Left ventricle myocardium inferior (tissue), 1 donor: ENCODE results near the gene ZNF674. TPM values are rescaled to one million over a fixed set of nuclear protein-coding genes. Genes with fewer than 3 reads are reported as not detected.

Source experiments
- DNase-seq: peaks from one replicate; pipeline ENCODE4 v3.0.0-alpha.2; 2020
- H3K27ac ChIP-seq: fragments of 200-600 bp; replicated peaks from 2 replicates; pipeline ENCODE4 v1.8.0; 2021
- H3K27me3 ChIP-seq: fragments of 200-600 bp; 2 replicates; pipeline ENCODE4 v1.8.0; 2021; ENCODE audit warnings: low read depth
- H3K36me3 ChIP-seq: fragments of 200-600 bp; 2 replicates; pipeline ENCODE4 v1.8.0; 2021
- H3K4me1 ChIP-seq: fragments of 200-600 bp; 2 replicates; pipeline ENCODE4 v1.8.0; 2021
- H3K4me3 ChIP-seq: fragments of 200-600 bp; 2 replicates; pipeline ENCODE4 v1.8.0; 2021; ENCODE audit warnings: mild to moderate bottlenecking, moderate library complexity
- H3K9me3 ChIP-seq: fragments of 200-600 bp; replicated peaks from 2 replicates; pipeline ENCODE4 v1.8.0; 2021
- intact Hi-C: fragments of 100-400 bp; cut with micrococcal nuclease; formaldehyde crosslinking; loops from one replicate; pipeline ENCODE4 v1.11.0; 2022
- total RNA-seq: library from RNA; stranded (reverse); fragmentation: NEBNext Ultra II Directional; extraction: Animal tissue kit (Norgen Biotek cat#: 25700); gene quantifications from one replicate; pipeline ENCODE4 v1.2.1, GENCODE V29; 2021
- TF ChIP-seq, protein P1 (sequence below): fragments of 200-600 bp; IDR thresholded peaks from 2 replicates; pipeline ENCODE4 v1.8.0; 2021; ENCODE audit warnings: antibody characterized with exemption, mild to moderate bottlenecking, borderline replicate concordance
- donor health status: DM: no; HTN: yes; CAD: no; lungs with severe emphysema.

Gene ZNF674
- total RNA-seq, 1 donor from 2014 or later = 2.9 TPM

DNA sequence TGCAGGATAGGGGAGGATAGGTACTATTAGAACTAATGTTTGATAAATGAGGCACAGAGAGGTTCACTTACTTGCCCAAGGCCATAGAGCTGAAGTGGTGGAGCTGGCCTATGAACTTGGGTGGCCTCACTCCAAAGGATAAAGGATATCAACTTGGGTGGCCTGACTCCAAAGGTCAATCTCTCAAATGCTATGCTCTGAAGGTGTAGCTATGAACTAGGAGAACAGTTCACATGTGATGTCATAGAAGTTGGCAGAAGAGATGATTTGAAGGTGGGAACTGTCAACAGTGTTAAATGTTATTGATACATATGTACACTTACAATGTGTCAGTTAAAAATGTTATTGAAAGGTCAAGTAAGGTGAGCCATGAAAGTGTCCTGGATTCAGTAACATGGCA lies 22.2 kb upstream of the ZNF674 start:
- no peak for DNase-seq
- Histone ChIP-seq H3K9me3 (no peaks in the 10 kb centered on the region), H3K4me1 (no peaks in the 10 kb centered on the region), H3K36me3 (no peaks in the 10 kb centered on the region), H3K27ac (no peak overlapping the region), H3K4me3 (no peak overlapping the region), H3K27me3 (no peaks in the 10 kb centered on the region)
- intact Hi-C loops = no loop called here
- TF ChIP-seq, protein P1, sequence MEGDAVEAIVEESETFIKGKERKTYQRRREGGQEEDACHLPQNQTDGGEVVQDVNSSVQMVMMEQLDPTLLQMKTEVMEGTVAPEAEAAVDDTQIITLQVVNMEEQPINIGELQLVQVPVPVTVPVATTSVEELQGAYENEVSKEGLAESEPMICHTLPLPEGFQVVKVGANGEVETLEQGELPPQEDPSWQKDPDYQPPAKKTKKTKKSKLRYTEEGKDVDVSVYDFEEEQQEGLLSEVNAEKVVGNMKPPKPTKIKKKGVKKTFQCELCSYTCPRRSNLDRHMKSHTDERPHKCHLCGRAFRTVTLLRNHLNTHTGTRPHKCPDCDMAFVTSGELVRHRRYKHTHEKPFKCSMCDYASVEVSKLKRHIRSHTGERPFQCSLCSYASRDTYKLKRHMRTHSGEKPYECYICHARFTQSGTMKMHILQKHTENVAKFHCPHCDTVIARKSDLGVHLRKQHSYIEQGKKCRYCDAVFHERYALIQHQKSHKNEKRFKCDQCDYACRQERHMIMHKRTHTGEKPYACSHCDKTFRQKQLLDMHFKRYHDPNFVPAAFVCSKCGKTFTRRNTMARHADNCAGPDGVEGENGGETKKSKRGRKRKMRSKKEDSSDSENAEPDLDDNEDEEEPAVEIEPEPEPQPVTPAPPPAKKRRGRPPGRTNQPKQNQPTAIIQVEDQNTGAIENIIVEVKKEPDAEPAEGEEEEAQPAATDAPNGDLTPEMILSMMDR = no peak

DNA sequence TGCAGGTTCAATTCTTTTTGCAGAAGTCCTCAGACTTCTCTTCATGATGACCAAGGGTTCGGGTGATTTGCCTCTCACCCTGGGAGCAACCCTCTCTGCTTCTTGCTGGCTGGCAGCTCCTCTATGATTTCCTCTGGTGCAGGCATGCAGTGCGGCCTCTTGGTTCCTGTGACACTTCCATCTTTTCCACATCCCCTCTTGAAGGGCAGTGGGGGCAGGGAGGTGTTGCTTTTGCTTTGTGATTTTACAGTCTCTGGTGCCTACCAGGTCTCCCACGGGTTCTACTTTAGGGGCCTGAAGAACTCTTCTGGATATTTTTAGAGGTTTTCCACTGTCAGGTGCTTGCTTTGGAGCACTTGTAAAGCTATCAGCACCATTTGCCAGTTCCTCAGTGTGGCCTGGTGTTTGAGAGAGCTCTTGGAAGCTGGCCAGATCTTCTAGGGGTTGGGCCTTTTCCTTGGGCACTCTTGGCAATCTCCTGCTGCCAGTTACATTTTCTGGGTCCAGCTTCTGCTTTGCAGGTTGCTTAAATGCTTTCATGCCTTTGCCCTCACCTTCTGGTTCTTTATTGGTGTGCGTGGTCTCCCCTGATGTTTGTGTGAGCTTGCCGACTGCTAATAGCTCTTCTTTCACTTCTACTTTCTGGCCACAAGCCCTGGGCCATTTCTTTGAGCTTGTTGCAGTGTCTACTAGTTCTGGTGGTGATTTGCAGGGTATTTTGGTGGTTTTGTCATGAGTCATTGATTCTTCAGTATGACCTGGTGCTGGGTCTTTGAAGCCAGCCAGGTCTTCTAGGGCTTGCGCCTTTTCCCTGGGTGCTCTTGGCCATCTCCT lies 16.8 kb upstream of the ZNF674 start:
- no peak overlapping the region for H3K4me3 ChIP-seq
- no peaks in the 10 kb centered on the region for H3K27me3 ChIP-seq
- H3K4me1 ChIP-seq = peaks cover 4% of the 10 kb centered on the region
- intact Hi-C loops = no loop called here
- H3K36me3 ChIP-seq = no peaks in the 10 kb centered on the region
- no peaks in the 10 kb centered on the region for H3K9me3 ChIP-seq
- TF ChIP-seq, protein P1 = no peak
- H3K27ac ChIP-seq = peak overlapping the region; percentile 56
- DNase-seq = no peak

DNA sequence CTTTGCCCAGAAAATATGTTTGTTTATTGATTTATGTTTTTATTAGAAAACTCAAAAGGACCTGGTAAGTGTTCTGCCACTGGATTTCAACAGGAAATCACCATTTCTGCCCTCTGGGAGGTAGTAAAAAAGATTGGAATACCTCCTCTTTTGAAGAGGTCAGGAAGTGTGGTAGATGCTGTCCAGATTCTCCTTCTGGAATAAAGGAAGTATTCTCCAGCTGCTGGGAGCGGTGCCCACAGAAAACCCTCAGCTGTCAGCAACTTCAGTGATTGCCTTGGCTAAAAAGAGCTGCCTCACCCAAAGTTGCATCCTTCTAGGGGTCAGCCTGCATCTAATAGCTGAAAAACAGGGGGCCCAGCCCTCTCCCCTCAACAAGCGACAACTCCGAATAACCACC lies 13.8 kb upstream of the ZNF674 start:
- Histone ChIP-seq H3K9me3 (no peaks in the 10 kb centered on the region), H3K4me3 (no peak overlapping the region), H3K36me3 (no peaks in the 10 kb centered on the region), H3K4me1 (peaks cover 4% of the 10 kb centered on the region), H3K27me3 (no peaks in the 10 kb centered on the region), H3K27ac (no peak overlapping the region)
- TF ChIP-seq, protein P1 = no peak
- intact Hi-C loops = no loop called here
- peak; percentile 24 for DNase-seq

DNA sequence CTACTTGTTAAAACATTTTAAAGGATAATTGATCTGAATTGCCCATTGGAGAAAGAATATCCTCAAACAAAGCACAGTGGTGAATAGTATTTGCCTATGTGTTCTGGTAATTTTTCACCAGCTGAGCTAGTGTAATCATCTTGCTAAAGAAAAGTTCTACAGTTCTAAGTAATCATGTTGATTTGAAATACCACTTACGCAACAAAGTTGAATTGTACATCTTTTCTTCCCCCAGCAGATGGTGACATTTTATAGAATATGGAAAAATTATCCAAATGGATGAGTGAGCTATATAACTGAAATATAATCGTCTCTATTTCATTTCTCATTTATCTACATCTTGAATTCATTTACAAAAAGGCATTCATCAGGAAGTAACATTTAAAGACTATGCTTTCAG lies 9.7 kb upstream of the ZNF674 start:
- Histone ChIP-seq H3K4me3 (no peak overlapping the region), H3K36me3 (no peaks in the 10 kb centered on the region), H3K27ac (no peak overlapping the region), H3K27me3 (no peaks in the 10 kb centered on the region), H3K4me1 (peaks cover 4% of the 10 kb centered on the region), H3K9me3 (no peaks in the 10 kb centered on the region)
- no peak for DNase-seq
- TF ChIP-seq, protein P1 = peak; percentile 50
- intact Hi-C loops = no loop called here

DNA sequence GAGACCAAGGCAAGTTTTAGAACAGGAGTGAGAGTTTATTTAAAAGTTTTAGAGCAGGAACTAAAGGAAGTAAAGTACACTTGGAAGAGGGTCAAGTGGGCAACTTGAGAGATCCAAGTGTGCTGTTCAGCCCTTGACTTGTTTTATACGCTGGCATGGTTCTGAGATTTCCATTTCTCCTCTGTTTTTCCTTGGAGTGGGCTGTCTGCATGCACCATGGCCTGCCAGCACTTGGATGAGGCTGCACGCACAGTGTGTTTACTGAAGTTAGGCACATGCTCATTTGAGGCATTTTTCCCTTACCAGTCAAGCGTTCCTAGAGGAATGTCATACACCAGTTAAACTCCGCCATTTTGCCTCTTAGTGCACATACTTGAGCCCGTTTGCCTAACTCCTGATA lies 8.7 kb upstream of the ZNF674 start:
- TF ChIP-seq, protein P1 = no peak
- Histone ChIP-seq H3K36me3 (no peaks in the 10 kb centered on the region), H3K27me3 (no peaks in the 10 kb centered on the region), H3K27ac (no peak overlapping the region), H3K4me1 (peaks cover 1% of the 10 kb centered on the region), H3K9me3 (no peaks in the 10 kb centered on the region), H3K4me3 (no peak overlapping the region)
- intact Hi-C loops = no loop called here
- DNase-seq = no peak
